GM10266 (cell line): ENCODE measurements around the gene ZCCHC7.
"Not testable (repeated sequence)": the region's sequence is repeated elsewhere in the genome, so short reads cannot be mapped to it uniquely, and the experiment has no call there.

Source experiments
- DNase-seq: peaks from one replicate; pipeline ENCODE4 v3.0.0; 2012; ENCODE audit errors: extremely low spot score
- TF ChIP-seq, protein P1 (sequence below): IDR thresholded peaks from 2 replicates; pipeline ENCODE4 v1.5.1; 2012; ENCODE audit warnings: mild to moderate bottlenecking, low read depth; ENCODE audit not compliant: control insufficient read depth, insufficient read depth; ENCODE audit errors: missing control alignments

ZCCHC7 gene

GRCh38 chr9:37383876-37384746 lies 263.7 kb downstream of the ZCCHC7 start:
- TF ChIP-seq, protein P1, sequence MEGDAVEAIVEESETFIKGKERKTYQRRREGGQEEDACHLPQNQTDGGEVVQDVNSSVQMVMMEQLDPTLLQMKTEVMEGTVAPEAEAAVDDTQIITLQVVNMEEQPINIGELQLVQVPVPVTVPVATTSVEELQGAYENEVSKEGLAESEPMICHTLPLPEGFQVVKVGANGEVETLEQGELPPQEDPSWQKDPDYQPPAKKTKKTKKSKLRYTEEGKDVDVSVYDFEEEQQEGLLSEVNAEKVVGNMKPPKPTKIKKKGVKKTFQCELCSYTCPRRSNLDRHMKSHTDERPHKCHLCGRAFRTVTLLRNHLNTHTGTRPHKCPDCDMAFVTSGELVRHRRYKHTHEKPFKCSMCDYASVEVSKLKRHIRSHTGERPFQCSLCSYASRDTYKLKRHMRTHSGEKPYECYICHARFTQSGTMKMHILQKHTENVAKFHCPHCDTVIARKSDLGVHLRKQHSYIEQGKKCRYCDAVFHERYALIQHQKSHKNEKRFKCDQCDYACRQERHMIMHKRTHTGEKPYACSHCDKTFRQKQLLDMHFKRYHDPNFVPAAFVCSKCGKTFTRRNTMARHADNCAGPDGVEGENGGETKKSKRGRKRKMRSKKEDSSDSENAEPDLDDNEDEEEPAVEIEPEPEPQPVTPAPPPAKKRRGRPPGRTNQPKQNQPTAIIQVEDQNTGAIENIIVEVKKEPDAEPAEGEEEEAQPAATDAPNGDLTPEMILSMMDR: no peak
- DNase-seq: no peak

DNA sequence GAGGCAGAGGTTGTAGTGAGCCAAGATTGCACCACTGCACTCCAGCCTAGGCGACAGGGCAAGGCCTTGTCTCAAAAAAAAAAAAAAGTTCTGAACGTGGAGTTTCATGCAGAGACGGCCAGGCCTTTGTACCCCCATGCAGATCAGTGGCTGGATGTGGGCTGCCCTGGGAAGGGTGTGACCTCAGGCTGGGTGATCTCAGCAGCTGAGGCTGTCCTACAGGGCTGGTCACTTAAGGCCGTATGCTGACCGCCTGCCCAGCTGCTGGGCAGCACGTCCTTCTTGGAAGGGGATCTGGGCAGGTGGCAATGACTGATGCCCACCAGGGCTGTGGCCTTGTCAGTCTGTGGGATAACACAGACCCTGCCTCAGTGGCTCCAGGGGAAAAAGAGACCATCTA lies 264.9 kb downstream of the ZCCHC7 start:
- TF ChIP-seq, protein P1: no peak
- DNase-seq: no peak

GRCh38 chr9:37386988-37387387 lies 266.6 kb downstream of the ZCCHC7 start:
- TF ChIP-seq, protein P1: no peak
- DNase-seq: no peak

DNA sequence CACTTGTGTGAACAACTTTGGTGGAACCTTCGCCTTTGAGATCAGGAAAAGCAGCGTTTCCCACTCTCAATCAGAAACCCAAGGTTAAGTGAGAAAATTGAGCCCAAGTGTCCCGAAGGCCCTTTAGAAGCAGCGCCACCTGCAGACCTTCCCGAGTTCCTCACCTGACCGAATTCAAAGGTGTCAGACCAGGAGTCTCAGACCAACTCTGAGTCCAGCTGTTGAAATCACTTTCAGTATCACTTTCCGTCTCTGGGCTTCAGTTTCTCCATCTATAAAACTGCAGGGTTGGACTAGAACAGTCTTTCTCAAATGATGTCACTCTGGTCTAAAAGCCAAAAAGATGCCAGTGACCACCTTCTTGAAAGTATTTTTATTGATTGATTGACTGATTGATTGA lies 270.4 kb downstream of the ZCCHC7 start:
- TF ChIP-seq, protein P1: peak; percentile 78
- peak; percentile 63 for DNase-seq

- TF ChIP-seq, protein P1: no peak
- DNase-seq: no peak
Observed at GRCh38 chr9:37392272-37392671, 271.9 kb downstream of the ZCCHC7 start.

- TF ChIP-seq, protein P1: no peak
- no peak for DNase-seq
Observed at GRCh38 chr9:37395229-37395628, 274.9 kb downstream of the ZCCHC7 start.

GRCh38 chr9:37395663-37396062 lies 275.3 kb downstream of the ZCCHC7 start:
- DNase-seq: no peak
- TF ChIP-seq, protein P1: no peak

- not testable (repeated sequence) for DNase-seq
Observed at GRCh38 chr9:37397948-37398347, 277.6 kb downstream of the ZCCHC7 start.
